Stimulated activated CD4-positive, alpha-beta T cell treated with anti-CD3 and anti-CD28 coated beads, Interleukin-15, amount 100 ng/mL, for 48 hours (primary cell): ENCODE data around the gene QRFPR.
"Not testable (repeated sequence)": the region's sequence is repeated elsewhere in the genome, so short reads cannot be mapped to it uniquely, and the experiment has no call there.

Experiments used
- DNase-seq, 2 donors: peaks; one replicate each; pipeline ENCODE4 v3.0.0-alpha.2; 2020; ENCODE audit warnings: low read depth in 2 of 2

Gene QRFPR

GRCh38 chr4:121380776-121381462, at the start of gene QRFPR:
Gene QRFPR (minus strand): TSS chr4:121381018. CDS start chr4:121380647, 371 bp downstream.
- no peak for DNase-seq

GRCh38 chr4:121428721-121429120, 47.9 kb upstream of the QRFPR start:
- no peak for DNase-seq

- no peak for DNase-seq
Observed at GRCh38 chr4:121421594-121421993, 40.8 kb upstream of the QRFPR start.

- no peak for DNase-seq
Observed at GRCh38 chr4:121411151-121411744, 30.4 kb upstream of the QRFPR start.

- DNase-seq = not testable (repeated sequence)
Observed at GRCh38 chr4:121408567-121408966, 27.7 kb upstream of the QRFPR start.

GRCh38 chr4:121400632-121401031, 19.8 kb upstream of the QRFPR start:
- no peak for DNase-seq

- DNase-seq = no peak
Observed at GRCh38 chr4:121397941-121398601, 17.3 kb upstream of the QRFPR start.

- no peak for DNase-seq
Observed at GRCh38 chr4:121397434-121397833, 16.6 kb upstream of the QRFPR start.

GRCh38 chr4:121392426-121393086, 11.7 kb upstream of the QRFPR start:
- DNase-seq = no peak

GRCh38 chr4:121390335-121390734, 9.5 kb upstream of the QRFPR start:
- no peak for DNase-seq

GRCh38 chr4:121379276-121379675, 1.5 kb downstream of the QRFPR start:
- no peak for DNase-seq

GRCh38 chr4:121377076-121377475, 3.7 kb downstream of the QRFPR start:
- no peak for DNase-seq

- DNase-seq = no peak
Observed at GRCh38 chr4:121376556-121376955, 4.3 kb downstream of the QRFPR start.

GRCh38 chr4:121376097-121376496, 4.7 kb downstream of the QRFPR start:
- DNase-seq = no peak

GRCh38 chr4:121375262-121375661, 5.6 kb downstream of the QRFPR start:
- no peak for DNase-seq

GRCh38 chr4:121373841-121374240, 7.0 kb downstream of the QRFPR start:
- DNase-seq = no peak

GRCh38 chr4:121370729-121371325, 10.0 kb downstream of the QRFPR start:
- DNase-seq = no peak

GRCh38 chr4:121360495-121360894, 20.3 kb downstream of the QRFPR start:
- no peak for DNase-seq

GRCh38 chr4:121358473-121358872, 22.3 kb downstream of the QRFPR start:
- DNase-seq = no peak

- DNase-seq = no peak
Observed at GRCh38 chr4:121353213-121353612, 27.6 kb downstream of the QRFPR start.

- DNase-seq = no peak
Observed at GRCh38 chr4:121344098-121344497, 36.7 kb downstream of the QRFPR start.

GRCh38 chr4:121340247-121340646, 40.6 kb downstream of the QRFPR start:
- DNase-seq = no peak
